Caco-2 (cell line): ENCODE data around the gene STX8. TPM values are rescaled to one million over a fixed set of nuclear protein-coding genes. Genes with fewer than 3 reads are reported as not detected.

Experiments used
- BruUV-seq: library from RNA; stranded (reverse); fragments of 400-500 nt; replicated peaks from 2 replicates; lab custom pipeline; 2021; lab: Mats Ljungman, UMichigan
- CTCF ChIA-PET: fragments of 300-600 bp; sonication (Branson Sonifier 250); formaldehyde crosslinking; loops from one replicate; lab custom pipeline; 2022; ENCODE audit warnings: antibody characterized with exemption; lab: Charles Lee
- POLR2A ChIA-PET: fragments of 300-600 bp; sonication (Branson Sonifier 250); formaldehyde crosslinking; loops from one replicate; lab custom pipeline; 2022; ENCODE audit warnings: antibody characterized with exemption; lab: Charles Lee
- DNase-seq, 2 experiments: peaks; one replicate each; pipeline versions ENCODE4 v3.0.0 to v3.0.0-alpha.2; 2020 to 2022
- H3K27me3 ChIP-seq: replicated peaks from 2 replicates; pipeline ENCODE4 v1.6.0; 2011; ENCODE audit warnings: low read length; ENCODE audit not compliant: control insufficient read depth, insufficient read depth
- H3K36me3 ChIP-seq: 2 replicates; pipeline ENCODE4 v1.5.1; 2011; ENCODE audit warnings: low read length; ENCODE audit not compliant: control insufficient read depth, insufficient read depth
- H3K4me1 ChIP-seq: fragments of 250-450 bp; sonication (Bioruptor Pico); 2 replicates; pipeline ENCODE4 v1.5.1; 2020; ENCODE audit warnings: mild to moderate bottlenecking
- H3K4me3 ChIP-seq: 2 replicates; pipeline ENCODE4 v1.5.1; 2011; ENCODE audit warnings: low read depth, mild to moderate bottlenecking, control low read depth, low read length
- H3K9me3 ChIP-seq: fragments of 250-450 bp; sonication (Bioruptor Pico); 2 replicates; pipeline ENCODE4 v1.5.1; 2020; ENCODE audit warnings: mild to moderate bottlenecking, moderate library complexity
- H3K27ac Mint-ChIP-seq: one replicate; pipeline ENCODE4 v1.8.0; 2022; ENCODE audit warnings: mixed read lengths; ENCODE audit not compliant: unreplicated experiment
- H3K27me3 Mint-ChIP-seq: one replicate; pipeline ENCODE4 v1.8.0; 2022; ENCODE audit warnings: mixed read lengths; ENCODE audit not compliant: insufficient read depth, unreplicated experiment
- H3K36me3 Mint-ChIP-seq: one replicate; pipeline ENCODE4 v1.8.0; 2022; ENCODE audit warnings: mild to moderate bottlenecking, mixed read lengths; ENCODE audit not compliant: insufficient read depth, unreplicated experiment
- H3K4me1 Mint-ChIP-seq: one replicate; pipeline ENCODE4 v1.8.0; 2022; ENCODE audit warnings: low read depth, mixed read lengths; ENCODE audit not compliant: unreplicated experiment
- H3K4me3 Mint-ChIP-seq: one replicate; pipeline ENCODE4 v1.8.0; 2022; ENCODE audit warnings: mild to moderate bottlenecking, moderate library complexity, mixed read lengths; ENCODE audit not compliant: unreplicated experiment
- H3K9me3 Mint-ChIP-seq: one replicate; pipeline ENCODE4 v1.8.0; 2022; ENCODE audit warnings: mixed read lengths; ENCODE audit not compliant: unreplicated experiment
- intact Hi-C: fragments of 100-400 bp; cut with micrococcal nuclease; formaldehyde crosslinking; loops from one replicate; pipeline ENCODE4 v1.10.0; 2022; ENCODE audit not compliant: unreplicated experiment
- total RNA-seq: library from RNA; stranded (reverse); gene quantifications from 2 replicates; pipeline ENCODE4 v1.2.3, GENCODE V29; 2022
- TF ChIP-seq, protein P1 (sequence below), 2 experiments: fragments of 200-600 bp in 1 of 2; IDR thresholded peaks; 1 replicate in 1 of 2; 2 replicates in 1 of 2; pipeline versions ENCODE4 v1.5.1 to v1.8.0; 2011 to 2022; ENCODE audit warnings: antibody characterized with exemption in 1 of 2, control low read depth in 1 of 2, inconsistent platforms in 1 of 2, low read depth in 1 of 2, low read length in 1 of 2, mild to moderate bottlenecking in 1 of 2, moderate library complexity in 1 of 2; ENCODE audit not compliant: insufficient read depth in 1 of 2, severe bottlenecking in 1 of 2, unreplicated experiment in 1 of 2

STX8 gene
- total RNA-seq, 1 experiment from 2014 or later, result 22.6 TPM

DNA sequence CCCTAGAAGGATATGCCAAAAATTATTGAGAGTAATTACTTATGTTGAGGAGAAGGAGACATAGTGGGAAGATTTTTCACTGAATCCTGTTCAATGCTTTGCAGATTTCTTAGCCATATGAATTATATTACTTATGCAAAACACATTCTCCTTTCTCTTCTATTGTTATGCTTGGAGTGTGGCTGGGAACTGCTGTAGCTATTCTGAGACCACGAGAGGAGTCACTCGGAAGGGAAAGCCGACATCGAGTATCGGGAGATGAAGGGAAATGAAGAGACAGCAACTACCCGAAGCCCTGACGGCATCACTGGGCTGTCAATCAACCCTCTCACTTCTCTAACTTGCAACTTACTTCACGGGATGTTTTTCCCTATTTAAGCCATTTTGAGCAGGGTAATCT lies 39.6 kb downstream of the STX8 start:
- Histone ChIP-seq H3K27me3 (no peaks in the 10 kb centered on the region), H3K4me3 (no peak overlapping the region), H3K4me1 (no peaks in the 10 kb centered on the region), H3K36me3 (no peaks in the 10 kb centered on the region), H3K9me3 (no peaks in the 10 kb centered on the region)
- Mint-ChIP-seq H3K27ac (no peak overlapping the region), H3K27me3 (no peaks in the 10 kb centered on the region), H3K4me1 (no peaks in the 10 kb centered on the region), H3K36me3 (no peaks in the 10 kb centered on the region), H3K9me3 (no peaks in the 10 kb centered on the region), H3K4me3 (no peak overlapping the region)
- POLR2A ChIA-PET, result no interaction called here
- no TSS peak for BruUV-seq
- intact Hi-C loops, result no loop called here
- TF ChIP-seq, protein P1, sequence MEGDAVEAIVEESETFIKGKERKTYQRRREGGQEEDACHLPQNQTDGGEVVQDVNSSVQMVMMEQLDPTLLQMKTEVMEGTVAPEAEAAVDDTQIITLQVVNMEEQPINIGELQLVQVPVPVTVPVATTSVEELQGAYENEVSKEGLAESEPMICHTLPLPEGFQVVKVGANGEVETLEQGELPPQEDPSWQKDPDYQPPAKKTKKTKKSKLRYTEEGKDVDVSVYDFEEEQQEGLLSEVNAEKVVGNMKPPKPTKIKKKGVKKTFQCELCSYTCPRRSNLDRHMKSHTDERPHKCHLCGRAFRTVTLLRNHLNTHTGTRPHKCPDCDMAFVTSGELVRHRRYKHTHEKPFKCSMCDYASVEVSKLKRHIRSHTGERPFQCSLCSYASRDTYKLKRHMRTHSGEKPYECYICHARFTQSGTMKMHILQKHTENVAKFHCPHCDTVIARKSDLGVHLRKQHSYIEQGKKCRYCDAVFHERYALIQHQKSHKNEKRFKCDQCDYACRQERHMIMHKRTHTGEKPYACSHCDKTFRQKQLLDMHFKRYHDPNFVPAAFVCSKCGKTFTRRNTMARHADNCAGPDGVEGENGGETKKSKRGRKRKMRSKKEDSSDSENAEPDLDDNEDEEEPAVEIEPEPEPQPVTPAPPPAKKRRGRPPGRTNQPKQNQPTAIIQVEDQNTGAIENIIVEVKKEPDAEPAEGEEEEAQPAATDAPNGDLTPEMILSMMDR (IDR thresholded peaks at IDR 0.05; ENCODE audit: insufficient read depth in 1 of 2, low read depth in 1 of 2, low read length in 1 of 2, severe bottlenecking in 1 of 2, unreplicated experiment in 1 of 2), result no peak
- DNase-seq, result no peak
- CTCF ChIA-PET, result no interaction called here

DNA sequence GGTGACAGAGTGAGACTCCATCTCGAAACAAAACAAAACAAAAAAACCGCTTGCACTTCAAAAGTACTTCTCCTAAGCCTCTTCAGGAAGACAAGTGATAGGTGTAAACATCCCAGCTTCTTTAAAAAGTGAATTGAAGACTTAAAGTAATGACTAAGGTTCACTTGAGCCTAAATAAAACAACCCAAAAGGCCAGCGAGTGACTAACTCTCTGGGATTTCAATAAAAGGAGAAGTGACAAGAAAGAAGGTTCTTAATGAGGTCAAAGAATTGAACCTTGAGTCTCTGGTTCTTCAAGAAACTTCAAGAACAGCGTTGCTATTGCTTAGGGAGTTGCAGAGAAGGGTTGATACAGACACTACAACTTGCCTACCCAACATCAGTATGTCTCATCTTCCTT lies 42.2 kb downstream of the STX8 start:
- Histone ChIP-seq H3K4me1 (no peaks in the 10 kb centered on the region), H3K36me3 (no peaks in the 10 kb centered on the region), H3K9me3 (no peaks in the 10 kb centered on the region), H3K4me3 (no peak overlapping the region), H3K27me3 (no peaks in the 10 kb centered on the region)
- H3K9me3 Mint-ChIP-seq, result no peaks in the 10 kb centered on the region
- POLR2A ChIA-PET, result no interaction called here
- DNase-seq, result no peak
- CTCF ChIA-PET, result no interaction called here
- H3K4me1 Mint-ChIP-seq, result no peaks in the 10 kb centered on the region
- no peak overlapping the region for H3K4me3 Mint-ChIP-seq
- no peaks in the 10 kb centered on the region for H3K27me3 Mint-ChIP-seq
- no TSS peak for BruUV-seq
- H3K27ac Mint-ChIP-seq, result no peak overlapping the region
- TF ChIP-seq, protein P1 (IDR thresholded peaks at IDR 0.05; ENCODE audit: insufficient read depth in 1 of 2, low read depth in 1 of 2, low read length in 1 of 2, severe bottlenecking in 1 of 2, unreplicated experiment in 1 of 2), result no peak
- H3K36me3 Mint-ChIP-seq, result no peaks in the 10 kb centered on the region
- intact Hi-C loops, result no loop called here

DNA sequence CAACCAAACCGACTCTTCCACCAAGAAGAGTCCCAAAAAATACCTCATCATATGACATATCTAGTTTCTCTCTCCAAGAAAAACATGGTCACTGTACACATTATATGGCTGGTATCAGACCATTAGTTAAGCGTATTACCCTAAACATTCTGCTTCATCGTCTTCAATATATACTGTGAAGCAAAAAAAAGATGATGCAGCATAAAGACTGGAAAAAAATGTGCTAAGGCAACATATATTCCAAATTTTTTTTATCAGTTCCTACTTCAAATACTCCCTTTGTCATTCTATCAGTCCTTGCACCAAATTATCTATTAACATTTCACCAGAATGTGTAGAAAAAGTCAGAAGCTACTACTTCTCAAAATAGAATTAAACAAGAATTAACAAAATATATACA lies 42.9 kb downstream of the STX8 start:
- no peaks in the 10 kb centered on the region for H3K27me3 ChIP-seq
- H3K4me3 ChIP-seq, result no peak overlapping the region
- H3K9me3 ChIP-seq, result no peaks in the 10 kb centered on the region
- TF ChIP-seq, protein P1 (IDR thresholded peaks at IDR 0.05; ENCODE audit: insufficient read depth in 1 of 2, low read depth in 1 of 2, low read length in 1 of 2, severe bottlenecking in 1 of 2, unreplicated experiment in 1 of 2), result no peak
- Mint-ChIP-seq H3K9me3 (no peaks in the 10 kb centered on the region), H3K4me3 (no peak overlapping the region), H3K4me1 (no peaks in the 10 kb centered on the region), H3K27me3 (no peaks in the 10 kb centered on the region), H3K36me3 (no peaks in the 10 kb centered on the region), H3K27ac (no peak overlapping the region)
- POLR2A ChIA-PET, result no interaction called here
- no peaks in the 10 kb centered on the region for H3K4me1 ChIP-seq
- H3K36me3 ChIP-seq, result no peaks in the 10 kb centered on the region
- no TSS peak for BruUV-seq
- DNase-seq, result no peak
- CTCF ChIA-PET, result interaction anchor here (0.6 kb wide), 1 partner anchor 27 kb away, joined by 3 read pairs; no protein-coding TSS in a partner anchor
- intact Hi-C loops, result no loop called here
